Hepatocyte (in vitro differentiated cells): Measurements from ENCODE around the gene SELENOI.

Experiments
- CTCF ChIP-seq: fragments of 200-600 bp; sonication (generic); IDR thresholded peaks from 2 replicates; pipeline ENCODE4 v1.5.1; 2016; ENCODE audit warnings: antibody characterized with exemption, mild to moderate bottlenecking; ENCODE audit not compliant: poor library complexity
- EZH2 ChIP-seq: fragments of 200-600 bp; sonication (generic); IDR thresholded peaks from 2 replicates; pipeline ENCODE4 v1.6.1; 2016; ENCODE audit warnings: antibody characterized with exemption, mild to moderate bottlenecking, borderline replicate concordance

DNA sequence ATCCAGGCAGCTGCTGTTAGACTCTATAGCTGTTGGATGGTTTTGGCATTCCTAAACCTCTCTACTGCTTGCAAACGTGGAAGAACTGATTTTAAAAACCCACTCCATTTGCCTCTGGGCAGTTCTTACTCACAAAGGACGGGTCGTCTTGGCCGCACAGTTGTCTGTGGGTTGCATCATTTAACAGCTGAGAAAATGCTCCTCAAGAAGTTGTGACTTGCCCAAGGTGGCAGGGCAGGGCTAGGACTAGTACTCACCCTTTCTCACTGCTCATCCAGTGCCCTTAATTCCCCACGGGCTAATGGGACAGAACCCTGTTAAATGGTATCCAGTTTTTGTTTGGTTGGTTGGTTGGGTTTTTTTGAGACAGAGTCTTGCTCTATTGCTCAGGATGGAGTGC is 54.8 kb downstream of the SELENOI start:
- no peak for TF ChIP-seq CTCF
- no peak for TF ChIP-seq EZH2
